ENCODE measurements around the gene IRF4. TPM values are rescaled to one million over a fixed set of nuclear protein-coding genes. Genes with fewer than 3 reads are reported as not detected.

IRF4 gene
- total and polyA plus RNA-seq, 2 donors (not counting 1 experiment from before 2014, with no cell fraction given), result 75.7 to 142 TPM

GRCh38 chr6:434051-434705, 42.6 kb downstream of the IRF4 start:
- Histone ChIP-seq H3K4me1 (ENCODE audit: control insufficient read depth in 2 of 2, insufficient read depth in 2 of 2, low read length in 2 of 2) (peaks cover 12 to 16% of the 10 kb centered on the region in 2 donors), H4K20me1 (ENCODE audit: control insufficient read depth, insufficient read depth, low read length, poor library complexity, severe bottlenecking) (no peaks in the 10 kb centered on the region), H3K27me3 (replicated peaks in 1 of 4; ENCODE audit: control extremely low read depth in 1 of 4, control insufficient read depth in 3 of 4, insufficient read depth in 4 of 4, low read length in 3 of 4) (no peaks in the 10 kb centered on the region), H3K9ac (ENCODE audit: low read length) (peak overlapping the region; percentile 58), H3K27ac (ENCODE audit: low read length in 2 of 2) (peak overlapping the region; percentile 68 to 76), H3K79me2 (ENCODE audit: control insufficient read depth, insufficient read depth, low read length) (no peaks in the 10 kb centered on the region), H3K4me2 (replicated peaks; ENCODE audit: low read depth, low read length, poor library complexity, severe bottlenecking) (peak overlapping the region; percentile 78), H3K4me3 (ENCODE audit: control extremely low read depth in 1 of 5, extremely low read depth in 1 of 5, insufficient read depth in 1 of 5, low read depth in 2 of 5, low read length in 4 of 5) (peak overlapping the region in 2 of 5 experiments; percentile 42 to 53), H2AFZ (ENCODE audit: insufficient read depth, low read depth, low read length, poor library complexity, severe bottlenecking) (peak overlapping the region; percentile 82), H3K36me3 (replicated peaks in 1 of 2; ENCODE audit: control extremely low read depth in 1 of 2, control insufficient read depth in 1 of 2, extremely low read depth in 1 of 2, insufficient read depth in 2 of 2, low read length in 1 of 2) (no peaks in the 10 kb centered on the region), H3K9me3 (ENCODE audit: control extremely low read depth in 1 of 3, control insufficient read depth in 2 of 3, insufficient read depth in 1 of 3, low read length in 2 of 3) (peaks cover 0 to 4% (median 0%) of the 10 kb centered on the region in 3 donors)
- Mint-ChIP-seq H3K9me3 (ENCODE audit: insufficient read depth) (no peaks in the 10 kb centered on the region), H3K27me3 (no peaks in the 10 kb centered on the region), H3K4me1 (peaks cover 20% of the 10 kb centered on the region), H3K4me3 (peak overlapping the region; percentile 74), H3K27ac (peak overlapping the region; percentile 89)
- ChIA-PET CTCF (interaction anchor here (0.7 to 1.2 kb wide), 2 partner anchors 16 to 71 kb away, joined by 3 read pairs; no protein-coding TSS in a partner anchor), POLR2A (interaction anchor here (0.7 to 1.1 kb wide), 2 partner anchors 33 to 53 kb away, joined by 3 to 4 read pairs; no protein-coding TSS in a partner anchor)
- ATAC-seq (ENCODE audit: low read depth) (no peak), DNase-seq (no peak)
- WGBS (ENCODE audit: insufficient coverage), result 90% methylated on average over 14 of the region's 14 CpGs
- no peak for TF ChIP-seq EZH2 (IDR thresholded peaks at IDR 0.05; ENCODE audit: borderline replicate concordance, insufficient read depth, low read depth, low read length, poor library complexity, severe bottlenecking)
- TF ChIP-seq CTCF (IDR thresholded peaks at IDR 0.05), result no peak
- intact Hi-C loops (cut with micrococcal nuclease), result no loop called here

Measured in B cell (primary cell).